Measurements from ENCODE around the gene SELENOT. TPM values are rescaled to one million over a fixed set of nuclear protein-coding genes. Genes with fewer than 3 reads are reported as not detected.
"Not testable (repeated sequence)": the region's sequence is repeated elsewhere in the genome, so short reads cannot be mapped to it uniquely, and the experiment has no call there.

The SELENOT gene
- total RNA-seq, 1 donor from 2014 or later = 135 TPM

DNA sequence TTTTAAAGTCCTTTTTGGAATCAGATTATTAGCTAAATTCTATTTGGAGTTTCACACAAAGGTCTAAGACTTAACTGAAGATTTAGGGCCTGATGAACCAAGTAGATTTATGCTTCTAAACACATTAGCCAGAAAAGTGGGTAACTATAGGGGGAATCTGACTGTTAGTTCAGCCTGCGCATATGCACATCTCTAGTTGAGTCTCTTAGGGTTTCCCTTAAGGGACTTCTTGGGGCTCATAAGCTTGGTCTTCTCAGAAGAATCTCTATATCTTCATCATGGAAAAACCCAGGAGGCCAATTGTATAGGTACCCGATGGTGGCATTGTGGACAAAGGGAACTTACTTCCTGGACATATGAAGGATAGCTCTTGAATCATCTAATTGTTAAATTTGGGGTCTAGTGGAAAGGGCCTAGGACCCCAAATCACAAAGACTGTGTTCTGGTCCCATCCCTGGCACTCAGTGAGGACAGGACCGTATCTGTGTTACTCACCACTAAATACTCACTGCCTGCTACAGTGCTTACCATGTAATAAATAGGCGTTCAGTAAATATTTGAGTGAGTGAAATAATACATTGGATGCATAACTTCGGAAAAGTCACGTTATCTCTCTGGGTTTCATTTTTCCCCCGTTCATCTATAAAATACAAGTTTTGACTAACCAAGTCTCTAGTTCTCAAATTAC is 17.0 kb downstream of the SELENOT start:
- H3K27me3 ChIP-seq (ENCODE audit: control insufficient read depth, insufficient read depth, low read length) = no peaks in the 10 kb centered on the region
- TF ChIP-seq, protein P1, sequence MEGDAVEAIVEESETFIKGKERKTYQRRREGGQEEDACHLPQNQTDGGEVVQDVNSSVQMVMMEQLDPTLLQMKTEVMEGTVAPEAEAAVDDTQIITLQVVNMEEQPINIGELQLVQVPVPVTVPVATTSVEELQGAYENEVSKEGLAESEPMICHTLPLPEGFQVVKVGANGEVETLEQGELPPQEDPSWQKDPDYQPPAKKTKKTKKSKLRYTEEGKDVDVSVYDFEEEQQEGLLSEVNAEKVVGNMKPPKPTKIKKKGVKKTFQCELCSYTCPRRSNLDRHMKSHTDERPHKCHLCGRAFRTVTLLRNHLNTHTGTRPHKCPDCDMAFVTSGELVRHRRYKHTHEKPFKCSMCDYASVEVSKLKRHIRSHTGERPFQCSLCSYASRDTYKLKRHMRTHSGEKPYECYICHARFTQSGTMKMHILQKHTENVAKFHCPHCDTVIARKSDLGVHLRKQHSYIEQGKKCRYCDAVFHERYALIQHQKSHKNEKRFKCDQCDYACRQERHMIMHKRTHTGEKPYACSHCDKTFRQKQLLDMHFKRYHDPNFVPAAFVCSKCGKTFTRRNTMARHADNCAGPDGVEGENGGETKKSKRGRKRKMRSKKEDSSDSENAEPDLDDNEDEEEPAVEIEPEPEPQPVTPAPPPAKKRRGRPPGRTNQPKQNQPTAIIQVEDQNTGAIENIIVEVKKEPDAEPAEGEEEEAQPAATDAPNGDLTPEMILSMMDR (IDR thresholded peaks at IDR 0.05; ENCODE audit: insufficient read depth, low read length, poor library complexity, severe bottlenecking) = no peak
- DNase-seq (ENCODE audit: low read depth) = no peak
- H3K36me3 ChIP-seq (ENCODE audit: control insufficient read depth, insufficient read depth, low read length) = no peaks in the 10 kb centered on the region
- no peak overlapping the region for H3K4me3 ChIP-seq (ENCODE audit: low read depth, low read length)

DNA sequence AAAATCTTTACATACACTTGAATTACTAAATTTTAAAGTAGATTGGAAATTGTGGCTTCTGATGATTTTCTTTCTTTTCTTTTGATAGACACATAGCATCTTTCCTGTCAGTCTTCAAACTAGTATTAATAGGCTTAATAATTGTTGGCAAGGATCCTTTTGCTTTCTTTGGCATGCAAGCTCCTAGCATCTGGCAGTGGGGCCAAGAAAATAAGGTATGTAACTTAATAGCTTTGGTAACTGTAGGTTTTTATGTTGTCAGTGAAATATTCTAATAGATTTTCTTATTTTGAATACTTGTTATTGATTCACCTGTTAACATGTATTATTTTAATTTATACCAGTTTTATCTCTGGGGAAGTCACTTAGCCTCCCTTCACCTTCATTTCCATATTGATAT is 19.8 kb downstream of the SELENOT start:
- H3K27me3 ChIP-seq (ENCODE audit: control insufficient read depth, insufficient read depth, low read length); DNase-seq (ENCODE audit: low read depth); H3K36me3 ChIP-seq (ENCODE audit: control insufficient read depth, insufficient read depth, low read length); H3K4me3 ChIP-seq (ENCODE audit: low read depth, low read length): not testable (repeated sequence)

DNA sequence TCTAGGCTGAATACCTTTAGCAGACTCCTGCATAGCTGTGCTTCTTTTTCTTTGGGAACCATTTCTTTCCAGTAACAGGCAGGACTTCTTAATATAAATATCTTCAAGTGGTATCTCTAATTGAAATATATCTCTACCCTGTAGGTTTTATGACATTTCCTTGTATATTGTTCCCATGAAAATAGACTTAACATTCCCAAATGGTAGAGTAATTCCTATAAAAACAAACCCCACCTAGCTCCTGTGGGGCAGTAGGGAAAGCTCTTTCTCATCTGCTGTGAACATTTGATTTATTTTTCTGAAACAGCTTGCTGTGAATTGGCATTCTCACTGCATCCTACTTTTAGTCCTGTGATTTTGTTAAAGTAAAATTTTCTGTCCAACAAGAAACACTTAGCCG is 20.8 kb downstream of the SELENOT start:
- Histone ChIP-seq H3K36me3 (ENCODE audit: control insufficient read depth, insufficient read depth, low read length) (no peaks in the 10 kb centered on the region), H3K4me3 (ENCODE audit: low read depth, low read length) (no peak overlapping the region), H3K27me3 (ENCODE audit: control insufficient read depth, insufficient read depth, low read length) (no peaks in the 10 kb centered on the region)
- DNase-seq (ENCODE audit: low read depth) = no peak
- TF ChIP-seq, protein P1 (IDR thresholded peaks at IDR 0.05; ENCODE audit: insufficient read depth, low read length, poor library complexity, severe bottlenecking) = no peak

DNA sequence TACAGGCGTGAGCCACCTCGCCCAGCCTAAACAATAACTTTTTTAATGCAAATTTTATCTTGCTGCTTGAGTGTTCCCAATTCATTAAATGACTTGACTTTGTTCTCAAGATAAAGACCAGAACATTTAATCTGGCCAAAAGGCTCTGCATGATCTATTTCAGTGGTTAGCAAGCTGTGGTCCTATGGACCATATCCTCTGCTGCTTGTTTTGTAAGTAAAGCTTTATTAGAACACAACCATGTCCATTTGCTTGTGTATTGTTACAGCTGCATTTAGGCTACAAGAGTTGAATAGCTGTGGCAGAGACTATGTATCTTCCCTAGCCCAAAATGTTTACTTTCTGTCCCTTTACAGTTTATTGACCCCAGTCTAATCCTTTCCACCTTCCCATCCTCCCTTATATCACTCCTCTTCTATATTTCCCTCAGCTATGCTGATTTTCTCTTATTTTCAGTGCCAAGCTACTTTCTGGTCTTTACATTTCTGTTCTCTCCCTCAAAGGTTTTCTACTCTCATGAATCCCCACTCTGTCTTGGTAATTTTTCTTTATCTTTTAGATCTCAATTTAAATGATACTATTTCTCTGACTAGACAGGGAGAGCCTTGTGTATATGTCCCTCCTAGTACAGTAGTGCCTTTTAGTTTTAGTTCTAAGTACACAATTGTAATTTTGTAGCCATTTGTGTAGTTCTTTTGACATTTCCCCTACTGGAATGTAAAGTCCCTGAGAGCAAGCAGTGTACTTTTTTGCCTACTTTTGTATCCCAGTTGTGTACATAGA is 23.2 kb downstream of the SELENOT start:
- Histone ChIP-seq H3K36me3 (ENCODE audit: control insufficient read depth, insufficient read depth, low read length) (no peaks in the 10 kb centered on the region), H3K27me3 (ENCODE audit: control insufficient read depth, insufficient read depth, low read length) (no peaks in the 10 kb centered on the region), H3K4me3 (ENCODE audit: low read depth, low read length) (no peak overlapping the region)
- TF ChIP-seq, protein P1 (IDR thresholded peaks at IDR 0.05; ENCODE audit: insufficient read depth, low read length, poor library complexity, severe bottlenecking) = no peak
- no peak for DNase-seq (ENCODE audit: low read depth)

DNA sequence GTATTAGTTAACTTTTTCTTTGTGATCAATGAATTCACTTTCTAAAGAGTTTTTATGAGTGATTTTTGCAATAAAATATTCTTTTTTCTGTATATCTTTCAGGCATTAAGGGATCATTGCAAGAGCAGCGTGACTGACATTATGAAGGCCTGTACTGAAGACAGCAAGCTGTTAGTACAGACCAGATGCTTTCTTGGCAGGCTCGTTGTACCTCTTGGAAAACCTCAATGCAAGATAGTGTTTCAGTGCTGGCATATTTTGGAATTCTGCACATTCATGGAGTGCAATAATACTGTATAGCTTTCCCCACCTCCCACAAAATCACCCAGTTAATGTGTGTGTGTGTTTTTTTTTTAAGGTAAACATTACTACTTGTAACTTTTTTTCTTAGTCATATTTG is 24.4 kb downstream of the SELENOT start:
- Histone ChIP-seq H3K4me3 (ENCODE audit: low read depth, low read length) (no peak overlapping the region), H3K27me3 (ENCODE audit: control insufficient read depth, insufficient read depth, low read length) (no peaks in the 10 kb centered on the region), H3K36me3 (ENCODE audit: control insufficient read depth, insufficient read depth, low read length) (no peaks in the 10 kb centered on the region)
- DNase-seq (ENCODE audit: low read depth) = no peak
- TF ChIP-seq, protein P1 (IDR thresholded peaks at IDR 0.05; ENCODE audit: insufficient read depth, low read length, poor library complexity, severe bottlenecking) = no peak

DNA sequence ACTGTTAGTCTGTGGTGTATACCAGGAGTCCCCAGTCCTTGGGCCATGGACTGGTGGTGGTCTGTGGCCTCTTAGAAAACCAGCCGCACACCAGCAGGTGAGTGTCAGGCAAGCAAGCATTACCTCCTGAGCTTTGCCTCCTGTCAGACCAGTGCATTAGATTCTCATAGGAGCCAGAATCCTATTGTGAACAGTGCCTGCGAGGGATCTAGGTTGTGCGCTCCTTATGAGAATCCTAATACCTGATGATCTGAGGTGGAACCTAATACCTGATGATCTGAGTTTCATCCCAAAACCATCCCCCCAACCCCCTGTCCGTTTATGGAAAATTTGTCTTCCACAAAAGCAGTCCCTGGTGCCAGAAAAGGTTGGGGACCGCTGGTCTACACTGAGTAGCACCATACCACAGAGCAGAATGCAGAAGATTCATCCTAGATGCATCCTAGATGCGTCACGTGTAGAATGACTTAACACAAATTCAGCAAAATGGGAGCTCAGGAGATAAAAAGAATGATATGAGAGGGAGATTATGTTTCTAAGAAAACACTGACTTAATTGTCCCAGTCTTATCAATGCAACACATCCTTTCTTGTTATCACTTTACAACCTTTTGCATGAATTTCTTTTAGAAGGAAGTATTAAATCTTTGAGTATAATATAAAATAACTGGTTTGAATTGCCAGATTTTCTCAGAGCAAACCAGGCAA is 28.5 kb downstream of the SELENOT start:
- DNase-seq (ENCODE audit: low read depth) = no peak
- H3K36me3 ChIP-seq (ENCODE audit: control insufficient read depth, insufficient read depth, low read length) = no peaks in the 10 kb centered on the region
- no peaks in the 10 kb centered on the region for H3K27me3 ChIP-seq (ENCODE audit: control insufficient read depth, insufficient read depth, low read length)
- no peak overlapping the region for H3K4me3 ChIP-seq (ENCODE audit: low read depth, low read length)
- TF ChIP-seq, protein P1 (IDR thresholded peaks at IDR 0.05; ENCODE audit: insufficient read depth, low read length, poor library complexity, severe bottlenecking) = no peak
